ENCODE measurements around the gene PTPRA.

PTPRA gene

GRCh38 chr20:2859330-2860121, 13.8 kb upstream of the PTPRA start:
- no peak for DNase-seq

GRCh38 chr20:2864626-2865025, 8.7 kb upstream of the PTPRA start:
- DNase-seq = no peak

GRCh38 chr20:2865101-2865500, 8.2 kb upstream of the PTPRA start:
- DNase-seq = no peak

GRCh38 chr20:2865630-2866029, 7.7 kb upstream of the PTPRA start:
- peak in 1 of 2 donors; percentile 53 for DNase-seq

- DNase-seq = no peak
These were observed 7.0 kb upstream of the PTPRA start for GRCh38 chr20:2866236-2866635.

GRCh38 chr20:2867081-2867864, 6.0 kb upstream of the PTPRA start:
- DNase-seq = no peak

GRCh38 chr20:2869381-2869780, 3.9 kb upstream of the PTPRA start:
- DNase-seq = no peak

GRCh38 chr20:2871111-2871465, 2.2 kb upstream of the PTPRA start:
- no peak for DNase-seq

- peak in 1 of 2 donors; percentile 22 for DNase-seq
These were observed 1.4 kb upstream of the PTPRA start for GRCh38 chr20:2871661-2872458.

- peak; percentile 73 for DNase-seq
These were observed 747 bp upstream of the PTPRA start for GRCh38 chr20:2872459-2873009.

GRCh38 chr20:2873747-2874041, 413 bp downstream of the PTPRA start:
- DNase-seq = peak in 1 of 2 donors; percentile 68

- DNase-seq = no peak
These were observed 1.2 kb downstream of the PTPRA start for GRCh38 chr20:2874456-2874855.

GRCh38 chr20:2875690-2876203, 2.5 kb downstream of the PTPRA start:
- no peak for DNase-seq

- DNase-seq = no peak
These were observed 5.2 kb downstream of the PTPRA start for GRCh38 chr20:2878515-2878914.

- no peak for DNase-seq
These were observed 5.9 kb downstream of the PTPRA start for GRCh38 chr20:2879146-2879545.

GRCh38 chr20:2880650-2881049, 7.4 kb downstream of the PTPRA start:
- no peak for DNase-seq

GRCh38 chr20:2883726-2884637, 10.7 kb downstream of the PTPRA start:
- DNase-seq = no peak

GRCh38 chr20:2887715-2888114, 14.4 kb downstream of the PTPRA start:
- DNase-seq = no peak

- DNase-seq = no peak
These were observed 15.1 kb downstream of the PTPRA start for GRCh38 chr20:2888224-2888955.

GRCh38 chr20:2889209-2889608, 15.9 kb downstream of the PTPRA start:
- no peak for DNase-seq

- no peak for DNase-seq
These were observed 16.5 kb downstream of the PTPRA start for GRCh38 chr20:2889797-2890196.
